C4-2B (cell line): ENCODE results near the gene PRKG1.

Experiments
- ZFX ChIP-seq: fragments of 450-650 bp; IDR thresholded peaks from 2 replicates; pipeline ENCODE4 v1.6.1; 2017
- TF ChIP-seq, protein P1 (sequence below): fragments of 450-650 bp; conservative IDR thresholded peaks from 2 replicates; pipeline ENCODE4 v1.5.1; 2017; ENCODE audit warnings: mild to moderate bottlenecking

DNA sequence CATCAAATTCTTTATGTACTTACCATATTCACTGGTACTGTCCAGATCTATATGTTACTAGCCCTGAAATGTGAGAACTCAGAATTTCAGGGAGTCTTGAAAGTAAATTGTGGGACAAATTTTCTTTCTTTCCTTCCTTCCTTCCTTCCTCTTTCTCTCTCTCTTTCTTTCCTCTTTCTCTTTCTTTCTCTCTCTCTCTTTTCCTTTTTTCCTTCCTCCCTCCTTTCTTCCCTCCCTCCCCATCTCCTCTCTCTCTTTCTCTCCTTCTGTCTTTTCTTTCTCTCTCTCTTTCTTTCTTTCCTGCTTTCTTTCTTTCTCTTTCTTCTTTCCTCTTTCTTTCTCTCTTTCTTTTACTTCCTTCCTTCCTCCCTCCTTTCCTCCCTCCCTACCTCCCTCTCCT is 882.5 kb downstream of the PRKG1 start:
- TF ChIP-seq, protein P1, sequence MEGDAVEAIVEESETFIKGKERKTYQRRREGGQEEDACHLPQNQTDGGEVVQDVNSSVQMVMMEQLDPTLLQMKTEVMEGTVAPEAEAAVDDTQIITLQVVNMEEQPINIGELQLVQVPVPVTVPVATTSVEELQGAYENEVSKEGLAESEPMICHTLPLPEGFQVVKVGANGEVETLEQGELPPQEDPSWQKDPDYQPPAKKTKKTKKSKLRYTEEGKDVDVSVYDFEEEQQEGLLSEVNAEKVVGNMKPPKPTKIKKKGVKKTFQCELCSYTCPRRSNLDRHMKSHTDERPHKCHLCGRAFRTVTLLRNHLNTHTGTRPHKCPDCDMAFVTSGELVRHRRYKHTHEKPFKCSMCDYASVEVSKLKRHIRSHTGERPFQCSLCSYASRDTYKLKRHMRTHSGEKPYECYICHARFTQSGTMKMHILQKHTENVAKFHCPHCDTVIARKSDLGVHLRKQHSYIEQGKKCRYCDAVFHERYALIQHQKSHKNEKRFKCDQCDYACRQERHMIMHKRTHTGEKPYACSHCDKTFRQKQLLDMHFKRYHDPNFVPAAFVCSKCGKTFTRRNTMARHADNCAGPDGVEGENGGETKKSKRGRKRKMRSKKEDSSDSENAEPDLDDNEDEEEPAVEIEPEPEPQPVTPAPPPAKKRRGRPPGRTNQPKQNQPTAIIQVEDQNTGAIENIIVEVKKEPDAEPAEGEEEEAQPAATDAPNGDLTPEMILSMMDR = no peak
- TF ChIP-seq ZFX = no peak
